SH-SY5Y (cell line): ENCODE data around the gene CHCHD3.

Experiments
- GATA2 ChIP-seq: IDR thresholded peaks from 2 replicates; pipeline ENCODE4 v1.6.1; 2011; ENCODE audit warnings: mild to moderate bottlenecking, low read depth, low read length
- GATA3 ChIP-seq: IDR thresholded peaks from 2 replicates; pipeline ENCODE4 v1.6.1; 2011; ENCODE audit warnings: low read depth, mild to moderate bottlenecking, low read length, moderate library complexity

GRCh38 chr7:132773527-132773956, 308.3 kb downstream of the CHCHD3 start:
- TF ChIP-seq GATA3 (no peak), GATA2 (no peak)
